Stimulated activated naive CD4-positive, alpha-beta T cell (primary cell): ENCODE data around the gene GPR137.
"Not testable (repeated sequence)": the region's sequence is repeated elsewhere in the genome, so short reads cannot be mapped to it uniquely, and the experiment has no call there.

Source experiments
- DNase-seq, 6 experiments: peaks; one replicate each; lab custom pipeline; 2025; lab: John Stamatoyannopoulos, UW

Gene GPR137

GRCh38 chr11:64318766-64319761, 33.4 kb downstream of the GPR137 start:
- DNase-seq: no peak

GRCh38 chr11:64320556-64320955, 34.9 kb downstream of the GPR137 start:
- DNase-seq: no peak

DNA sequence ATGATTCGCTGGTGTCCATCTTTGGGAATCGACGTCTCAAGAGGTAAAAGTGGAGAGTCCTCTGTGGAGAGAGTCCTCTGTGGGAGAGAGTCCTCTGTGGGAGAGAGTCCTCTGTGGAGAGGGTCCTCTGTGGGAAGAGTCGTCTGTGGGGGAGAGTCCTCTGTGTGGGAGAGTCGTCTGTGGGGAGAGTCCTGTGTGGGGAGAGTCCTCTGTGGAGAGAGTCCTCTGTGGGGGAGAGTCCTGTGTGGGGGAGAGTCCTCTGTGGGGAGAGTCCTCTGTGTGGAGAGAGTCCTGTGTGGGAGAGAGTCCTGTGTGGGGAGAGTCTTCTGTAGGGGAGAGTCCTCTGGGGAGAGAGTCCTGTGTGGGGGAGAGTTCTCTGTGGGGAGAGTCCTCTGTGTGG, 35.4 kb downstream of the GPR137 start:
- no peak for DNase-seq

DNA sequence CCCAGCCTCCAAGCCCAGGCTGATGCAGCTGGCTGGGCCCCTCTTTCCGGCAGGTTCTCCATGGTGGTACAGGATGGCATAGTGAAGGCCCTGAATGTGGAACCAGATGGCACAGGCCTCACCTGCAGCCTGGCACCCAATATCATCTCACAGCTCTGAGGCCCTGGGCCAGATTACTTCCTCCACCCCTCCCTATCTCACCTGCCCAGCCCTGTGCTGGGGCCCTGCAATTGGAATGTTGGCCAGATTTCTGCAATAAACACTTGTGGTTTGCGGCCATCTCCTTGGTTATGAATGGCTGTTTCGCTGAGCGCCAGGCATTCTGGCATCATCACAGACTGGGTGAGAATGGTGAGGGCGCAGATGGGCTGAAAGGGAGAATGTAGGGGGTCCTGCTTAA, 35.9 kb downstream of the GPR137 start:
- DNase-seq: no peak

DNA sequence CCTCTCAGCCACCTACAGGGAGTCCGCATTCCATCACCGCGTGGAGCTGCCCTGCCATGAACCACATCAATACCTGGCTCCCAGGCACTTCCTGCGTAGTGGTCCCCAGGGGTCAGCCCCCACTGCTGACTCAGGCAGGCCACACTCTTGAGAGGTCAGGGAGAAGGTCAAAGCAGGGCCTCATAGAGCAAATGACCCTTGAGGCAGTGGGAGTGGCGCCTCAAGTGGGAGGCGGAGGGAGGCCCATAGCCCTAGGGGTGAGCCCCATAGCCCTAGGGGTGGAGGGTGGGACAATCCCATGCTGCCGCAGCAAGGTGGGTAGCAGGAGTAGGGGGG, 37.2 kb downstream of the GPR137 start:
- no peak for DNase-seq

DNA sequence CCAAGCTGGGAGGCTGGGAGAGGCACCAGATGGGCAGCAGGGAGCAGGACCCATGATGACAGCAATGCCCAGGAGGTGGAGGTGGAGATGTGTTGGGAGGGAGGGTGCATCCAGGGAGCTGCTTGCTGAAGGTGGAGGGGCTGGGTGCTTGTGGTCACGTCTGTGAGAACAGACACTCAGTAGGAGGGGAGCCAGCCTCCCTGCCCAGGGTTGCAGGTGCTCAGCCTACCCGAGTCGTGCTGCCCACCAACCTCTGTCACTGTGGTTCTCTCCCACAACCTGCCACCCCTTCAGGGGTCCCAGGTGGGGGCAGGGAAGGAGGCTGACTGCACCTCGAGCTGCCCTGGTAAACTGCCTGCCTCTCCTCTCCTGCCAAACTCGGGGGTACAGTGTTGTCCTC, 37.7 kb downstream of the GPR137 start:
- no peak for DNase-seq

- not testable (repeated sequence) for DNase-seq
Measured at GRCh38 chr11:64323984-64324383, 38.3 kb downstream of the GPR137 start.

DNA sequence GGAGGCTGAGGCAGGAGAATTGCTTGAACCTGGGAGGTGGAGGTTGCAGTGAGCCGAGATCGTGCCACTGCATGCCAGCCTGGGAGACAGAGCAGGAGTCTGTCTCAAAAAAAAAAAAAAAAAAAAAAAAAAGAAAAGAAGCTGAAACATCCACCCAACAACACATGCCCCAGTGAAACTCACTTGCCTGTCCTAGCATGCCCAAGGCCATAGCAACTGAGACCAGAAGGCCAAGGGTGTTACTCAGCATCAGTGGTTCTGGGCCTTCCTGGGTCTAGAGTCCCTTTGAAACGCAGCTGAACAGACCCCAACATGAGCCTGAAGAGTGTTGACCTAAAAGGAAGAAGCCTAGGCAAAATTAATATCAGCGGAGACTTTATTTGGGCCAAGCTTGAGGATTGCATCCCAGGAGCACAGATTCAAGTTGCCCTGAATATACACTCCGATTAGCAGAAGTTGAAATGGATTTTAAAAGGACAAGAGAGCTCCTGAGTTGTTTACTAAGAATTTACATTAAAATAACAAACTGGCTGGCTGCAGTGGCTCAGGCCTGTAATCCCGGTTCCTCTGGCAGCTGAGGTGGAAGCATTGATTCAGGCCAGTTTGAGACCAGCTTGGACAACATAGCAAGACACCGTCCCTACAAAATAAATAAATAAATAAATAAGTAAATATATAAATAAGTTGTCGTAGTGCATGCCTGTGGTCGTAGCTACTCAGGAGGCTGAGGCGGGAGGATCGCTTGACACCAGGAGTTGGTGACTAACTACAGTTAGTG, 39.2 kb downstream of the GPR137 start:
- no peak for DNase-seq

GRCh38 chr11:64327375-64327774, 41.7 kb downstream of the GPR137 start:
- DNase-seq: no peak

GRCh38 chr11:64327993-64328392, 42.3 kb downstream of the GPR137 start:
- no peak for DNase-seq

DNA sequence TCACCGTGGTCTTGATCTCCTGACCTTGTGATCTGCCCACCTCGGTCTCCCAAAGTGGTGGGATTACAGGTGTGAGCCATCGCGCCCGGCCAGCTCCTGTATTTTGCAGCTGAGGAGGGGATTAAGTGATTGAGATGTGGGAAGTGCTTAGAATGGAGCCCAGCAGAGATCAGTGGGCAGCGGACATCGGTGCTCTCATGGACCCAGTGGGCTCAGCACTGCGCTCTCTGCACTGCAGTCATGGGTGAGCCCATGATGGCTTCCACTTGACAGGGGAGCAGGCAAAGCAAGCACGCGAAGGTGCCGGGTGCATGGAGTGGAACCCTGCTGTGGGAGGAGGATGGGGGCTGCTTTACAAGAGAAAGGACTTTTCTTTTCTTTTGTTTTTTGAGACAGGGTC, 45.2 kb downstream of the GPR137 start:
- DNase-seq: no peak

- DNase-seq: peak; percentile 6 to 44 (median 33)
Measured at GRCh38 chr11:64331569-64332371, 46.1 kb downstream of the GPR137 start.

DNA sequence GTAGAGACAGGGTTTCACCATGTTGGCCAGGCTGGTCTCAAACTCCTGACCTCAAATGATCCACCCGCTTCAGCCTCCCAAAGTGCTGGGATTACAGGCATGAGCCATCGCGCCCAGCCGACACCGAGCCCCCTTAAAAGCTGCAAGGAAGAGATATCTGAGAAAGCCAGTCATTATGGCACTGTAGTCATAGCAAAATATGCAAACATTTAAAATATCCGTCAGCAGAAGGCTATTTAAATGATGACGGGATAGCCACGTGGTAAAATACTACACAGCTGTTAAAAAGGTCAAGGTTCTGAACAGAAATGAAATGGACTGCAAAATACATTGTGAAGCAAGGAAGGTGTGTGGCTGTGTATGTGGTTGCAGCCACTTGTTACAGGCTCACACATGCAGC, 47.9 kb downstream of the GPR137 start:
- DNase-seq: no peak

DNA sequence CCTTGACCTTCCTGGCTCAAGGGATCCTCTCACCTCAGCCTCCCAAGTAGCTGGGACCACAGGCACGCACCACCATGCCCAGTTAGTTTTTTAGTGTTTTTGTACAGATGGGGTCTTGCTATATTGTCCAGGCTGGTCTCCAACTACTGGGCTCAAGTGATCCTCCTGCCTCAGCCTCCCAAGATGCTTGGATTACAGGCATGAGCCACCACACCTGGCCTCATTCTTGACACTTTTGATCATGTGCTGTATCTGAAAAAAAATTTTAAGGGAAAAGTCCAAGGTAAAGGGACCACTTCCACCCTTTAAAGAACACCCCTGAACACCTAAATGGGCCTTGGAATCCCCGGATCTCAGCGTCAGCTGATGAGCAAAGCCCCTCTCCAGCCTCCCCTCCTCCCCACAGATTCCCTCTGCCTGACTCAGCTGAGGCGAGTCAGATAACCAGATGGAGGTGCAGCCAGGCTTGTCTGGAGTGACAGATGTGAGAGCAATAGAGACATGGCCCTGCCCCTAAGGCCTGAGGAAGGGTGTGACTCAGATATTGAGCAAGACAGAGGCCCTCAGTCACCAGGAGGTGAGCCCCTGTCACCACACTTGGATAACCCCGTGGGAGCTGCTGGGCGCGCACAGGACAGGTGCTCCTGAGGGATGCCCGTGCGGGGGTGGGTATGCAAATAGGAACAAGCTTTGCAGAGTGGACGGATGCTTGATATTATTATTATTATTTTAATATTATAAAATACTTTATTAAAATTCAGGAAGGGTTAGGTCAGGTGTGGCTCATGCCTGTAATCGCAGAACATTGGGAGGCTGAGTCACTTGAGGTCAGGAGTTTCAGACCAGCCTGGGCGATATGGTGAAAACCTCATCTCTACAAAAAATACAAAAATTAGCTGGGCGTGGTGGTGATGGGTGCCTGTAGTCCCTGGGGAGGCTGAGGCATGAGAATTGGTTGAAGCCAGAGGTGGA, 49.4 kb downstream of the GPR137 start:
- no peak for DNase-seq

DNA sequence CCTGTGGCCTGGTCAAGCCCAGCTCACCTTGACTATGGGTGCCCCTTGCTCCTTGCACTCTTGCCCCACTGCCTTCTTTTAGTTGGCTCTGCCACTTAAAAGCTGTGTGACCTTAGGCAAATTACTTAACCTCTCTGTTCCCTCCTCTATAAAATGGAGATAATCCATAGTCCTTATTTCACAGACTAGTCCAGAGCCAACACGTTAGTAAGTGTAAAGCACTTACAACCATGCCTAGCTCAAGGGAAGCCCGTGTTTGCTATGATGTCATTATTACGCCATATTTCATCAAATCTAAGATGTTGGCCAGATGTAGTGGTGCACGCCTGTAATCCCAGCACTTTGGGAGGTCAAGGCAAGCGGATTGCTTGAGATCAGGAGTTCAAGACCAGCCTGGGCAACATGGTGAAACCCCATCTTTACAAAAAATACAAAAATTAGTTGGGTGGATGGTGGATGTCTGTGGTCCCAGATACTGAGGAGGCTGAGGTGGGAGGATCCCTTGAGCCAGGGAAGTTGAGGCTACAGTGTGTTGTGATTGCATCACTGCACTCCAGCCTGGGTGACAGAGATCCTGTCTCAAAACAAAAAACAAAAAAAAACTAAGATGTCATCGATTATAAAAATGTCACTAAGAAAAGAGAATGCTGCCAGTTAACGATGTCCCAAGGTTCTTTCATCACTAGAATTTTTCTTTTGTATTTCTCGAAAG, 52.0 kb downstream of the GPR137 start:
- DNase-seq: no peak

GRCh38 chr11:64338716-64339115, 53.1 kb downstream of the GPR137 start:
- DNase-seq: no peak
